ENCODE data around the gene KRT32. TPM values are rescaled to one million over a fixed set of nuclear protein-coding genes. Genes with fewer than 3 reads are reported as not detected.

Gene KRT32
- total RNA-seq, 1 donor, result not detected

GRCh38 chr17:41492351-41492750 lies 25.2 kb upstream of the KRT32 start:
- peaks cover 12% of the 10 kb centered on the region for H3K4me1 ChIP-seq (ENCODE audit: insufficient read depth, low read length)
- H3K79me2 ChIP-seq (ENCODE audit: insufficient read depth, low read length), result no peaks in the 10 kb centered on the region
- no peaks in the 10 kb centered on the region for H3K9me3 ChIP-seq (ENCODE audit: low read depth, low read length)
- H3K4me2 ChIP-seq (ENCODE audit: insufficient read depth, low read length), result no peak overlapping the region
- no peak overlapping the region for H3K27ac ChIP-seq (ENCODE audit: low read depth, low read length)
- no peaks in the 10 kb centered on the region for H3K27me3 ChIP-seq (ENCODE audit: insufficient read depth, low read length)
- H4K20me1 ChIP-seq (ENCODE audit: insufficient read depth, low read length), result no peaks in the 10 kb centered on the region
- no peak for TF ChIP-seq CTCF (IDR thresholded peaks at IDR 0.05; ENCODE audit: extremely low read depth, low read depth, low read length)
- H2AFZ ChIP-seq (ENCODE audit: low read length), result no peak overlapping the region
- H3K4me3 ChIP-seq (ENCODE audit: insufficient read depth, low read length), result no peak overlapping the region
- DNase-seq (ENCODE audit: insufficient read length, low spot score, missing footprints), result no peak
- H3K36me3 ChIP-seq (ENCODE audit: insufficient read depth, low read length), result no peaks in the 10 kb centered on the region

- Histone ChIP-seq H3K27ac (ENCODE audit: low read depth, low read length) (no peak overlapping the region), H3K4me1 (ENCODE audit: insufficient read depth, low read length) (peaks cover 7% of the 10 kb centered on the region), H3K4me3 (ENCODE audit: insufficient read depth, low read length) (no peak overlapping the region), H3K9me3 (ENCODE audit: low read depth, low read length) (no peaks in the 10 kb centered on the region), H3K36me3 (ENCODE audit: insufficient read depth, low read length) (no peaks in the 10 kb centered on the region), H3K79me2 (ENCODE audit: insufficient read depth, low read length) (no peaks in the 10 kb centered on the region), H4K20me1 (ENCODE audit: insufficient read depth, low read length) (no peaks in the 10 kb centered on the region), H3K27me3 (ENCODE audit: insufficient read depth, low read length) (no peaks in the 10 kb centered on the region), H2AFZ (ENCODE audit: low read length) (no peak overlapping the region), H3K4me2 (ENCODE audit: insufficient read depth, low read length) (no peak overlapping the region)
- DNase-seq (ENCODE audit: insufficient read length, low spot score, missing footprints), result no peak
- TF ChIP-seq CTCF (IDR thresholded peaks at IDR 0.05; ENCODE audit: extremely low read depth, low read depth, low read length), result no peak
Observed at GRCh38 chr17:41491476-41491875, 24.3 kb upstream of the KRT32 start.

DNA sequence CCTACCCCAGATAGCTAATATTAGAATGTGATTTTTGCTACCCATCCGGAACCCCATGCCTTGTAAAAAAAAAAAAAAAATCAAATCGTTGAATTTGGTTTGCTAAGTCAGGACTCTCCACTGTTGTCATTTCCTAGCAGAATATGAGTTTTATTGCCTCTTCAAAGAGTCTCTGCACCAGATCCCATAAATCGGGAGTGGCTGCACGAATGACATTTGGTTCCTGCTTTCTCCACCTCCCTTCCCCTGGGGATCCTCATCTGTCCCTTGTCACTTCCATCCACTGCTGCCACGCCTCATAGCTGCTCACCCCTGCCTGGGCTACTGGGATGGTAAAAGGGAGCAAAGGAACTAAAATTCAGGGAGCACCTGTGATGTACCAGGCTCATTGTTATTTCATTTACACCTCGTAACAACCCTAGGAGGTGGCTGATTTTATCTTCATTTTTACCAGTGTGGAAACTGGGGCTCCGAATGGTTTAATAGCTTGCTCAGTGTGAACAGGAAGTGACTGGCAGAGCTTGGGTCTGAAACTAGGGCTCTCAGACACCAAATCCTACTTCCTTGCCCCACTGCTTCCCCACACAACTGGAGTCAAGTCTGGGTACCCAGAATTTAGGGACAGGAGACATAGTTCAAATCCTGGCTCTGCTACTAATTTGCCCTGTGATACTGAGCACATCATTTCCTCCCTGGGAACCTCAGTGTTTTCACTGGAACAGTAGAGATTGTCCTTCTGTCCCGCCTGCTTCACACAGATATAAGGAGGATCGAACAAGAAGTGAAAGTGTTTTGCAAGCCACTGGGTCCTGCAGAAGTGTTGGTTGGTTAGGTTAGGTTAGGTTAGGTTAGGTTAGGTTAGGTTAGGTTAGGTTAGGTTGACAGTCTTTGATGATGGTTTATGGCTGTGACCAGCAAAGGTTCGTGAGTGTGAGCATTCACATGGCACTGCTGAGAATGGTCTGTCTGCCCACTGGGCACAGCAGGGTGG lies 23.1 kb upstream of the KRT32 start:
- Histone ChIP-seq H3K4me2 (ENCODE audit: insufficient read depth, low read length) (no peak overlapping the region), H2AFZ (ENCODE audit: low read length) (no peak overlapping the region), H4K20me1 (ENCODE audit: insufficient read depth, low read length) (no peaks in the 10 kb centered on the region), H3K36me3 (ENCODE audit: insufficient read depth, low read length) (no peaks in the 10 kb centered on the region), H3K4me3 (ENCODE audit: insufficient read depth, low read length) (no peak overlapping the region), H3K27me3 (ENCODE audit: insufficient read depth, low read length) (no peaks in the 10 kb centered on the region), H3K79me2 (ENCODE audit: insufficient read depth, low read length) (no peaks in the 10 kb centered on the region), H3K4me1 (ENCODE audit: insufficient read depth, low read length) (peaks cover 7% of the 10 kb centered on the region), H3K9me3 (ENCODE audit: low read depth, low read length) (no peaks in the 10 kb centered on the region), H3K27ac (ENCODE audit: low read depth, low read length) (no peak overlapping the region)
- no peak for TF ChIP-seq CTCF (IDR thresholded peaks at IDR 0.05; ENCODE audit: extremely low read depth, low read depth, low read length)
- no peak for DNase-seq (ENCODE audit: insufficient read length, low spot score, missing footprints)

DNA sequence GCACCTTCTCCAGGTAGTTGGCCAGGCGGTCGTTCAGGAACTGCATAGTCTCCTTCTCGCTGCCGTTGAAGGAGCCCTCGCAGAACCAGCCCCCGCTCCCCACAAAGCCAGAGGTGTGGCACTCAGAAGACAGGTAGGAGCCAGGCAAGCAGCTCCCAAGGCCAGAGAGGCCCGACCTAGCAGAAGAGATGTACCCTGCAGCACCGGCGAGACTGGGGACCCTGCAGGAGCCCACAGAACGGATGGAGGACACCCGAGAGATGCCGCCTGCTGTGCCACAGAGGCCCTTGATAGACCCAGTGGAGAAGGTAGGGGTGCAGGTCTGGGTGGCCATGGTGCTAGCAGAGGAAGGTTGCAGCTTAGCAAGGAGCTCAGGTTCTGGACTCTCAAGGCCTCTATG lies 22.3 kb upstream of the KRT32 start, which contains the start of gene KRT36:
KRT36 (minus strand) TSS at position 380 of the 400 bp plus-strand sequence; CDS start at position 334, 46 bp downstream.
- TF ChIP-seq CTCF (IDR thresholded peaks at IDR 0.05; ENCODE audit: extremely low read depth, low read depth, low read length), result no peak
- Histone ChIP-seq H2AFZ (ENCODE audit: low read length) (no peak within 1 kb of the TSS), H3K27me3 (ENCODE audit: insufficient read depth, low read length) (no peaks in the 10 kb centered on the region), H3K4me2 (ENCODE audit: insufficient read depth, low read length) (no peak within 1 kb of the TSS), H3K4me1 (ENCODE audit: insufficient read depth, low read length) (peaks cover 4% of the 10 kb centered on the region), H3K4me3 (ENCODE audit: insufficient read depth, low read length) (no peak within 1 kb of the TSS), H4K20me1 (ENCODE audit: insufficient read depth, low read length) (no peaks in the 10 kb centered on the region), H3K36me3 (ENCODE audit: insufficient read depth, low read length) (no peaks in the 10 kb centered on the region), H3K79me2 (ENCODE audit: insufficient read depth, low read length) (no peaks in the 10 kb centered on the region), H3K9me3 (ENCODE audit: low read depth, low read length) (no peaks in the 10 kb centered on the region), H3K27ac (ENCODE audit: low read depth, low read length) (no peak within 1 kb of the TSS)
- DNase-seq (ENCODE audit: insufficient read length, low spot score, missing footprints), result no peak

Measured in osteoblast (primary cell).